HUES6 (cell line): ENCODE results near the gene COL5A3.
A peak's percentile ranks its signal among the peaks of the same experiment; 100 is the strongest.

Source experiments
- H3K27ac ChIP-seq: 2 replicates; pipeline ENCODE4 v1.7.0; 2013; ENCODE audit warnings: low read depth, mild to moderate bottlenecking, low read length, inconsistent platforms
- H3K27me3 ChIP-seq: 2 replicates; pipeline ENCODE4 v1.6.1; 2013; ENCODE audit warnings: low read length; ENCODE audit not compliant: control insufficient read depth, insufficient read depth
- H3K36me3 ChIP-seq: 2 replicates; pipeline ENCODE4 v1.6.1; 2013; ENCODE audit warnings: low read length; ENCODE audit not compliant: control insufficient read depth, insufficient read depth
- H3K4me1 ChIP-seq: 2 replicates; pipeline ENCODE4 v1.6.1; 2013; ENCODE audit warnings: low read length; ENCODE audit not compliant: control insufficient read depth, insufficient read depth
- H3K4me3 ChIP-seq: 2 replicates; pipeline ENCODE4 v1.5.1; 2013; ENCODE audit warnings: low read depth, low read length
- H3K9ac ChIP-seq: one replicate; pipeline ENCODE4 v1.6.1; 2013; ENCODE audit warnings: mild to moderate bottlenecking, low read length
- H3K9me3 ChIP-seq: 2 replicates; pipeline ENCODE4 v1.6.1; 2013; ENCODE audit warnings: low read depth, low read length; ENCODE audit not compliant: control insufficient read depth, insufficient read depth

COL5A3 gene

GRCh38 chr19:10011974-10012373 is 1.7 kb upstream of the COL5A3 start:
- Histone ChIP-seq H3K27ac (no peak overlapping the region), H3K36me3 (no peaks in the 10 kb centered on the region), H3K27me3 (peaks cover 58% of the 10 kb centered on the region), H3K9me3 (no peaks in the 10 kb centered on the region), H3K4me1 (peaks cover 13% of the 10 kb centered on the region), H3K9ac (no peak overlapping the region), H3K4me3 (no peak overlapping the region)

- Histone ChIP-seq H3K27ac (no peak overlapping the region), H3K27me3 (peaks cover 58% of the 10 kb centered on the region), H3K4me1 (peaks cover 13% of the 10 kb centered on the region), H3K36me3 (no peaks in the 10 kb centered on the region), H3K9ac (no peak overlapping the region), H3K9me3 (no peaks in the 10 kb centered on the region), H3K4me3 (no peak overlapping the region)
These were observed 635 bp upstream of the COL5A3 start for GRCh38 chr19:10010939-10011338.

- Histone ChIP-seq H3K4me3 (peak overlapping the region; percentile 50), H3K9me3 (no peaks in the 10 kb centered on the region), H3K36me3 (no peaks in the 10 kb centered on the region), H3K27me3 (peaks cover 58% of the 10 kb centered on the region), H3K9ac (no peak overlapping the region), H3K27ac (no peak overlapping the region), H3K4me1 (peaks cover 13% of the 10 kb centered on the region)
These were observed 535 bp downstream of the COL5A3 start for GRCh38 chr19:10009714-10010224.

GRCh38 chr19:10008184-10008765 is 2.0 kb downstream of the COL5A3 start:
- no peaks in the 10 kb centered on the region for H3K9me3 ChIP-seq
- H3K36me3 ChIP-seq, result no peaks in the 10 kb centered on the region
- H3K4me3 ChIP-seq, result no peak overlapping the region
- no peak overlapping the region for H3K27ac ChIP-seq
- peaks cover 13% of the 10 kb centered on the region for H3K4me1 ChIP-seq
- H3K9ac ChIP-seq, result no peak overlapping the region
- peaks cover 44% of the 10 kb centered on the region for H3K27me3 ChIP-seq

- Histone ChIP-seq H3K9me3 (no peaks in the 10 kb centered on the region), H3K36me3 (no peaks in the 10 kb centered on the region), H3K27me3 (peaks cover 40% of the 10 kb centered on the region), H3K4me3 (no peak overlapping the region), H3K4me1 (peaks cover 13% of the 10 kb centered on the region), H3K27ac (no peak overlapping the region), H3K9ac (no peak overlapping the region)
These were observed 2.7 kb downstream of the COL5A3 start for GRCh38 chr19:10007371-10008183.

- Histone ChIP-seq H3K4me1 (peaks cover 13% of the 10 kb centered on the region), H3K27ac (no peak overlapping the region), H3K4me3 (no peak overlapping the region)
These were observed 3.5 kb downstream of the COL5A3 start for GRCh38 chr19:10006752-10007323.

GRCh38 chr19:10006335-10006708 is 4.0 kb downstream of the COL5A3 start:
- H3K27ac ChIP-seq, result no peak overlapping the region
- no peak overlapping the region for H3K4me3 ChIP-seq
- no peaks in the 10 kb centered on the region for H3K9me3 ChIP-seq
- H3K4me1 ChIP-seq, result peaks cover 13% of the 10 kb centered on the region
- no peaks in the 10 kb centered on the region for H3K36me3 ChIP-seq
- no peak overlapping the region for H3K9ac ChIP-seq
- peaks cover 27% of the 10 kb centered on the region for H3K27me3 ChIP-seq

More at GRCh38 chr19:10006752-10007323, 3.5 kb downstream of the COL5A3 start:
- no peak overlapping the region for H3K9ac ChIP-seq
- peaks cover 33% of the 10 kb centered on the region for H3K27me3 ChIP-seq
- H3K9me3 ChIP-seq, result no peaks in the 10 kb centered on the region
- H3K36me3 ChIP-seq, result no peaks in the 10 kb centered on the region

- peaks cover 13% of the 10 kb centered on the region for H3K4me1 ChIP-seq
- H3K27me3 ChIP-seq, result peaks cover 22% of the 10 kb centered on the region
- no peak overlapping the region for H3K27ac ChIP-seq
- no peaks in the 10 kb centered on the region for H3K36me3 ChIP-seq
- no peak overlapping the region for H3K4me3 ChIP-seq
- no peak overlapping the region for H3K9ac ChIP-seq
- no peaks in the 10 kb centered on the region for H3K9me3 ChIP-seq
These were observed 4.5 kb downstream of the COL5A3 start for GRCh38 chr19:10005632-10006334.

- Histone ChIP-seq H3K9me3 (no peaks in the 10 kb centered on the region), H3K27ac (no peak overlapping the region), H3K4me3 (no peak overlapping the region), H3K27me3 (peaks cover 16% of the 10 kb centered on the region), H3K9ac (no peak overlapping the region), H3K36me3 (no peaks in the 10 kb centered on the region), H3K4me1 (peaks cover 13% of the 10 kb centered on the region)
These were observed 5.7 kb downstream of the COL5A3 start for GRCh38 chr19:10004617-10005016.

GRCh38 chr19:10003271-10003670 is 7.0 kb downstream of the COL5A3 start:
- H3K9ac ChIP-seq, result no peak overlapping the region
- H3K9me3 ChIP-seq, result no peaks in the 10 kb centered on the region
- H3K4me3 ChIP-seq, result no peak overlapping the region
- H3K27ac ChIP-seq, result no peak overlapping the region
- peaks cover 8% of the 10 kb centered on the region; the same call in 1 of the 2 replicates for H3K27me3 ChIP-seq
- H3K36me3 ChIP-seq, result no peaks in the 10 kb centered on the region
- H3K4me1 ChIP-seq, result 0 out of 2 replicates have a peak, but pooled peaks cover 3% of the 10 kb centered on the region
